Kidney (tissue), 14 donors: ENCODE measurements around the gene COLGALT1. TPM values are rescaled to one million over a fixed set of nuclear protein-coding genes. Genes with fewer than 3 reads are reported as not detected.

Experiments used
- DNase-seq, 5 donors: peaks; one replicate each; pipeline ENCODE4 v3.0.0-alpha.2; 2013 to 2020
- FAIRE-seq: peaks from 2 replicates; lab custom pipeline; 2012; peaks lifted over from hg19 to GRCh38; lab: Jason Lieb, UNC
- H3K27ac ChIP-seq, 2 donors: one replicate each; pipeline ENCODE4 v1.7.0; 2013; ENCODE audit warnings: low read depth in 2 of 2, low read length in 2 of 2, inconsistent platforms in 1 of 2
- H3K27me3 ChIP-seq: one replicate; pipeline ENCODE4 v1.7.1; 2013; ENCODE audit warnings: low read length, inconsistent platforms; ENCODE audit not compliant: control insufficient read depth, insufficient read depth
- H3K36me3 ChIP-seq, 3 donors: one replicate each; pipeline versions ENCODE4 v1.7.0 to v1.7.1; 2013; ENCODE audit warnings: low read length in 3 of 3, control low read depth in 1 of 3, inconsistent platforms in 1 of 3; ENCODE audit not compliant: insufficient read depth in 3 of 3, control insufficient read depth in 2 of 3
- H3K4me1 ChIP-seq, 3 donors: one replicate each; pipeline versions ENCODE4 v1.7.0 to v1.7.1; 2013; ENCODE audit warnings: low read length in 3 of 3, inconsistent platforms in 1 of 3, low read depth in 1 of 3; ENCODE audit not compliant: control insufficient read depth in 2 of 3, insufficient read depth in 2 of 3
- H3K4me3 ChIP-seq, 3 donors: one replicate each; pipeline versions ENCODE4 v1.7.0 to v1.8.1; 2013; ENCODE audit warnings: low read length in 3 of 3, control low read depth in 1 of 3, inconsistent platforms in 1 of 3
- H3K9ac ChIP-seq, 3 donors: one replicate each; pipeline versions ENCODE4 v1.7.0 to v1.7.1; 2013; ENCODE audit warnings: low read length in 3 of 3, control low read depth in 1 of 3, inconsistent platforms in 1 of 3
- H3K9me3 ChIP-seq, 3 donors: one replicate each; pipeline versions ENCODE4 v1.7.0 to v1.7.1; 2013; ENCODE audit warnings: low read length in 3 of 3, control low read depth in 1 of 3, inconsistent platforms in 1 of 3; ENCODE audit not compliant: control insufficient read depth in 2 of 3, insufficient read depth in 1 of 3
- CTCF ChIP-seq: IDR thresholded peaks from 3 replicates; pipeline ENCODE4 v1.5.1; 2012; ENCODE audit warnings: mild to moderate bottlenecking, moderate library complexity, borderline replicate concordance; ENCODE audit not compliant: insufficient read depth; ENCODE audit errors: extremely low read depth
- intact Hi-C: fragments of 100-400 bp; cut with DNase I; formaldehyde crosslinking; loops from one replicate; pipeline ENCODE4 v1.11.1; 2022
- polyA plus RNA-seq: library from polyadenylated mRNA; stranded (reverse); fragments of 350-450 nt; fragmentation: Illumina TruSeq; extraction: RNeasy Lipid Tissue Mini Kit (QIAGEN cat#74804); gene quantifications from one replicate; pipeline ENCODE4 v1.2.3, GENCODE V29; 2014; ENCODE audit warnings: low read depth, low replicate concordance; ENCODE audit not compliant: insufficient read depth
- total RNA-seq: library from RNA; stranded (reverse); fragmentation: NEBNext Ultra II Directional; extraction: Animal tissue kit (Norgen Biotek cat#: 25700); gene quantifications from one replicate; pipeline ENCODE4 v1.2.1, GENCODE V29; 2021
- donor health status: control.
- donor health status: control.
- donor health status: control.
- donor health status: control.
- donor health status: control.
- donor health status: DM: yes; HTN: yes; CAD: no.
- donor health status: Normal renal cell carcinoma (clear cell type).

The COLGALT1 gene
- total and polyA plus RNA-seq, 2 donors from 2014 or later, result 23.6 to 66.2 TPM

- intact Hi-C loops, result no loop called here
- H3K9ac ChIP-seq, result no peak overlapping the region
- no peaks in the 10 kb centered on the region for H3K9me3 ChIP-seq
- H3K27ac ChIP-seq, result no peak overlapping the region
- FAIRE-seq, result no peak
- no peak for TF ChIP-seq CTCF
- no peak overlapping the region for H3K4me3 ChIP-seq
- H3K36me3 ChIP-seq, result peaks cover 0 to 19% (median 9%) of the 10 kb centered on the region in 3 donors
- no peak for DNase-seq
- no peaks in the 10 kb centered on the region for H3K27me3 ChIP-seq
- H3K4me1 ChIP-seq, result no peaks in the 10 kb centered on the region
Observed at GRCh38 chr19:17577457-17578097, 22.1 kb downstream of the COLGALT1 start.

- Histone ChIP-seq H3K27me3 (no peaks in the 10 kb centered on the region), H3K9me3 (no peaks in the 10 kb centered on the region), H3K4me3 (no peak overlapping the region), H3K4me1 (no peaks in the 10 kb centered on the region), H3K27ac (no peak overlapping the region), H3K36me3 (peaks cover 0 to 19% (median 7%) of the 10 kb centered on the region in 3 donors), H3K9ac (no peak overlapping the region)
- peak; percentile 18 to 72 (median 50) for DNase-seq
- no peak for TF ChIP-seq CTCF
- FAIRE-seq, result no peak
- intact Hi-C loops, result no loop called here
Observed at GRCh38 chr19:17579661-17580244, 24.3 kb downstream of the COLGALT1 start.

DNA sequence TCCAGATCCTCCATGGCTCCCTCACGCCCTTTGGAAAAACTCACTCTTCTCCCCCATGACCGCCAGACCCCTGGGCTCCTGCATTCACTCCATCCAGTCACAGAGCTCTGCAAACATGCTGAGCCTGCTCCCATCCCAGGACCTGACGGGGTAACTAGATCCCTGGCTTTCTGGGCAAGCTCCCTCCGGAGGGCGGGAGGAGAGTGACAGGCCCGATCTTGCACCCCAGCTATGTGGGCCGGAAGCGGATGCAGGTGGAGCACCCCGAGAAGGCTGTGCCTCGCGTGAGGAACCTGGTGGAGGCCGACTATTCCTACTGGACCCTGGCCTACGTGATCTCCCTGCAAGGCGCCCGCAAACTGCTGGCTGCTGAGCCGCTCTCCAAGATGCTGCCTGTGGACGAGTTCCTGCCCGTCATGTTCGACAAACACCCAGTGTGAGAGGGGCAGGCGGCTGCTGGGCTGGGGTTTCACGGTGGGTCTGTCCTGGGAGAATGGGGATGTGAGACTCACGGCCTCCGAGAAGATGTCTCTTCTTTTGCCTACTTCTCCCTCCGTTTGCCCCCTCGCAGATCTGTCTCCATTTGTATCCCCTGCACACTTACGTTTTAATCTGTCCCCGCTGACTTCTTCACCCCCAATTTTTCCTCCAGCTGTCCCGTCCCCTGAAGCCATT, 25.2 kb downstream of the COLGALT1 start:
- no peak for DNase-seq
- H3K36me3 ChIP-seq, result peaks cover 0 to 18% (median 7%) of the 10 kb centered on the region in 3 donors

More for the DNA sequence above, 25.2 kb downstream of the COLGALT1 start:
- Histone ChIP-seq H3K27me3 (no peaks in the 10 kb centered on the region), H3K4me1 (no peaks in the 10 kb centered on the region), H3K4me3 (no peak overlapping the region), H3K27ac (no peak overlapping the region), H3K9ac (no peak overlapping the region), H3K9me3 (no peaks in the 10 kb centered on the region)
- no peak for TF ChIP-seq CTCF
- intact Hi-C loops, result no loop called here
- FAIRE-seq, result no peak
